DMS153 (cell line): Measurements from ENCODE around the gene BAZ1A.
"Not testable (repeated sequence)": the region's sequence is repeated elsewhere in the genome, so short reads cannot be mapped to it uniquely, and the experiment has no call there.

ENCODE experiments used
- DNase-seq: peaks from one replicate; lab custom pipeline; 2025; lab: John Stamatoyannopoulos, UW

BAZ1A gene

DNA sequence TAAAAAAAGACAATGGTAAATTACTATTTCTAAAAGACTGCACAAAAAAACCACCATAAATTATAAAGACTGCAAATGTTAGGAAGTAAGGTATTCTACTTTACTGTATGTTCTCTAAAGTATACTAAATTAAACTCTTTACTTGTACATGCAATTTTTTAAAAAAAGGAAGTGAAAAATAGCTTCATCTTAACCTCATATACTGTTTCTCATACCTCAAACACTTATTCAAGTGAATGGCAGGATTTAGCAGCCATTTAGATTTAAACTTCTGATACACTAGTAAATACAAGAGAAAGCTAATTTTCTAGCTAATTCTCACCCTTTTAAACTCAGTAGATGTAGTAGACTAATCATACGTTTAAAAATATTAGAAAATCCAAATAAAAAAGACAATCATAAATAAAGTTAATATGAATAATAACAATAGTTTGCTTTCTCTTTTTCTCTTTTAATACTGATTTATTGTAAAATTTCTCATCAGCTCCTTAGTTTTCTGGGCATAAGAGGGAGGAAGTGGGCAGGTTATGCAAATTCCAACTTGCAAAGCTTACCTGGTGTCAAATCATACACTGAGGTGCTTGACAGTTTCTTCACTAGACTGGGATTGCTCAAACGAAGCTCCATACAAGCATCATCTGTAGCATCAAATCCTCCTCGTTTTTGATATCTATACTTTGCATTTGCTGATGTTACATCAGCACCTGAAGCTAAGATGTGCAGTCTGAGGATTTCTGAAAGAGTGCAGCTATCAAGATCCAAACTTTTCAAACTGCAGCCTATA is 89.7 kb downstream of the BAZ1A start:
- no peak for DNase-seq

GRCh38 chr14:34782031-34782430 is 93.1 kb downstream of the BAZ1A start:
- DNase-seq: no peak

DNA sequence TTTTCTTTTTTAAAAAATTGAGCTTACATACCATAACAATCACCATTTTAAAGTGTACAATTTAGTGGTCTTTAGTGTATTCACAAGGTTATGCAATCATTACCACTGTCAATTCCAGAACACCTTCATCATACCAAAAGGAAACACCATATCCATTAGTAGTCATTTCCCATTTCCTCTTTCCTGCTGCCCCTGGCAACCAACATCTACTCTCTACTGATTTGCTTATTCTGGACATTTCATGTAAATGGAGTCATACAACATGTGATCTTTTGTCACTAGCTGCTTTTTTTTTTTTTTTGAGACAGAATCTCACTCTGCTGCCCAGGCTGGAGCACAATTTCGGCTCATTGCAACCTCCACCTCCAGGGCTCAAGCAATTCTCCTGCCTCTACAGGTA is 93.9 kb downstream of the BAZ1A start:
- DNase-seq: no peak

DNA sequence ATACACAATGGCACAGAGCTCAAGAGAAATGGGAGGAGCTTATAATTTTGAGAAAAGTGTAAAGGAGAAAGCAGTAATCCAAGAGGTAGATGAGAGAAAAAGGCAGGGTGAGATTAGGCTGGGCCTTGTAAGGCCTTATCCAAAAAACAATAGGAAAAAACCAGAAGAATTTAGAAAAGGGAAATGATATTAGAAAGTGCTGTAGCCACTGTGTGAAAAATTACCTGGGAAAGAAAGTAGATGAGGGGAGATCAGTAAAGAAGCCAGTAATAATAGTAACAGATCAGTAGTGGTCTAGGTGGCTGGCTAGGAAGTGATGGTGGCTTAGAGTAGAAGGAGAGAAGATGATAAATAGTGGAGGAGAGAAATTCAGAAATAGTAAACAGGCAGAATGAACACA is 94.5 kb downstream of the BAZ1A start:
- no peak for DNase-seq

- no peak for DNase-seq
These were observed 96.4 kb downstream of the BAZ1A start for GRCh38 chr14:34778744-34779143.

DNA sequence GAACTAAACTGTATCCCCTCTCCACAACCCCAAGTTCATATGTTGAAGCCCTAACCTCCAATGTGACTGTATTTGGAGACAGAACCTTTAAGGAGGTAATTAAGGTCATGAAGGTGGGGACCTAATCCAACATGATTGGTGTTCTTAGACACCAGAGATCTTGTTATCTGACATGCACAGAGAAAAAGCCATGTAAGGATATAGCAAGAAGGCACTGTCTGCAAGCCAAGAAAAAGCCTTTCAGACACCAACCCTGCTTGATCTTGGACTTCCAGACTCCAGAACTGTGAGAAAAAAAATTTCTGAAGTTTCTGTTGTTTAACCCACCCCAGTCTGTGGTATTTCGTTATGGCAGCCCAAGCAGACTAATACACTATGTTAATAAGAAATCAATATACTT is 98.5 kb downstream of the BAZ1A start:
- DNase-seq: no peak

- DNase-seq: no peak
These were observed 99.2 kb downstream of the BAZ1A start for GRCh38 chr14:34775922-34776321.

DNA sequence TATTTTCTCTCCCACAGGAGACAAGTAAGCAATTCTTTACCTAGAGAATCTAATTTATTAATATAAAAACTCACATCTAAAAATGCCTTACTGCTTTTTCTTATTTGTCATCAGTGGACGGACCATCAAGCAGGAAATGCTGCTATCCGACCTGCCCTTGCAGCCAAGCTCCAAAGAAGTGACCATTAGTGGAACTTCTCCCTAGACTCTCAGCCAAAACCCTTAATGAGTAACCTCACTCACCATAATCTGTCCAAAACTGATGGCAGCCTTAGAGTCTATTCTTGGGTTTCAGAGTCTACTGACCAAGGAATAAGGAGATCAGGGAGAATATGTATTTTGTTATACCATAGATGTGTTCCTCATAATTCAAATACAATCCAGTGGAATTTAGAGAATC is 99.8 kb downstream of the BAZ1A start:
- no peak for DNase-seq

DNA sequence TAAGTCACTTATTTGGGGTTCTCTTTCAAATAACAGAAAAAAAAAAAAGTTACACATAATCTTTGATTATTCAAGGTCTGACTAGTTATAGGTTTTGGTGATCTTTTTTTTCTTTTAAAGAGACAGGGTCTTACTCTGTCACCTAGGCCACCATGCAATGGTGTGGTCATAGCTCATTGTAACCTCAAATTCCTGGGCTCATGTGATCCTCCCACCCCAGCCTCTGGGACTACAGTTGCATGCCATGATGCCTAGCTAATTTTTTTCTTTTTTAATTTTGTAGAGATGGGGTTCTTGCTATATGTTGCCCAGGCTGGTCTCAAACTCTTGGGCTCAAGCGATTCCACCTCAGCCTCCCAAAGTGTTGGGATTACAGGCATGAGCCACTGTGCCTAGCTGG is 104.3 kb downstream of the BAZ1A start:
- no peak for DNase-seq

DNA sequence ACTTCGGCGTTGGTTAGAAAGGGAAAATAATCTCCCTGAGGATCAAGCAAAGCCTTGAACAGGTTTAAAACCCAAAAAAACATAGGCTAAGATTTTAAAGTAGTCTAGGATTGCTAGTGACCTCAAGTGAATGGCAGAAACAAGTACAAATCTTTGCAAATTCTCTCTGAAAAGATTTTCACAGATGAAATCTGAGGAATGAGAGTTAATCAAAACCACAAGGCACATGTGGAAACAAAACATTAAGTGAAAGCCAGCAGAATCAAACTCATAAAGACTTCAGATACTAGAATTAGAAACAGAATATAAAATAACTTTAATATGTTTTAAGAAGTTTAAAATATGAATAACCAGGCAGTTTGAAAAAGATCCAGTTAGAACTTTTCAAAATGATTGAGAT is 108.6 kb downstream of the BAZ1A start:
- no peak for DNase-seq

DNA sequence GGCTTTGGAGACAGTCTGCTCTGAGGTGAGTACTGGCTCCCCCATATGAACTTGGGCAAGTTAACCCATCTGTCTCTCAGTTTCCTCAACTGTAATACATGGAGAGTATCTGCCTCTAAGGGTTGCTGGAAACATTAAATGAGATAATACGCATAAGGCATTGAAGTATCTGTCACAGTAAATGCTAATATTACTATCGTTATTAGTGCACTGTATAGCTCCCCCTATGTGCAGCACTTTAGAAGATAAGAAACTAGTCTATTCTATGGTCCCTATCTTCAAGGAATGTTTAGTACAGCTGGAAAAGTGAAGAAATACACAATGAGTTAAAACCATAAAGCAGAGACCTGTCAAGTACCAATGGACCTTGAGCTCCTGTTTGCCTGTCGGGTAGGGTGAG is 109.1 kb downstream of the BAZ1A start:
- no peak for DNase-seq

- DNase-seq: no peak
These were observed 119.9 kb downstream of the BAZ1A start for GRCh38 chr14:34755215-34755614.

GRCh38 chr14:34754687-34755086 is 120.5 kb downstream of the BAZ1A start:
- DNase-seq: no peak

DNA sequence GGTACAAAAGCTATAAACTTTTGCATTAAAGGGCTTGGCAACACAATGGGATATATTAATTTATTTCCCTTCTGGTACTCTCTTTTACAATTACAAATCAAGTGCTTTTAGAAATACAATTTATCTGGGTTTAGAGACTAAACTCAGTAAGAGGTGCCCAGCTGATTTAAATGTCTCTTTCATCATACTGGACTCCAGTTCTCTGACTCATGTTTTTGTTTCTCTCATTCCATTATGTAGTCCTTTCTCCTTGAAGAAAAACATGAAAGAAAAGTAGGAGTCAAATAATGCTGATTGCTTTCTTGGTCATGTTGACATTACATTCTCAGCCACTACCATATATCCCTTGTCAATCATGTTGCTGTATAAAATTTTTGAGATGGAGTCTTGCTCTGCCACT is 124.5 kb downstream of the BAZ1A start:
- no peak for DNase-seq

GRCh38 chr14:34750233-34750632 is 124.9 kb downstream of the BAZ1A start:
- DNase-seq: no peak

DNA sequence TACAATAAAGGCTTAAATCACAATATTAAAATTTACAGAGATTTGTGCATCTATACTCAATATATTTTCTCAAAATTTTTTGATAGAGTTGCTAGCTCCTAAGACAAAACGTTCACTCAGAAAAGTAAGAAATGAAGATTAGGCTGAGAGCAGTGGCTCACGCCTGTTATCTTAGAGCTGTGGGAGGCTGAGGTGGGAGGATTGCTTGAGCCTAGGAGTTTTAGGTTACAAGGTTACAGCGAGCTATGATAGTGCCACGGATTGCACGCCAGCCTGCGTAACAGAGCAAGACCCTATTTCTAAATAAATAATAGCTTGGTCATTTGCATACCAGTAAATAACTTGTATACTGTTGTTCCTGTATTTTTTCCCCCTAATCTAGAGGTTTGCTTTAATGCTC is 125.8 kb downstream of the BAZ1A start:
- no peak for DNase-seq

DNA sequence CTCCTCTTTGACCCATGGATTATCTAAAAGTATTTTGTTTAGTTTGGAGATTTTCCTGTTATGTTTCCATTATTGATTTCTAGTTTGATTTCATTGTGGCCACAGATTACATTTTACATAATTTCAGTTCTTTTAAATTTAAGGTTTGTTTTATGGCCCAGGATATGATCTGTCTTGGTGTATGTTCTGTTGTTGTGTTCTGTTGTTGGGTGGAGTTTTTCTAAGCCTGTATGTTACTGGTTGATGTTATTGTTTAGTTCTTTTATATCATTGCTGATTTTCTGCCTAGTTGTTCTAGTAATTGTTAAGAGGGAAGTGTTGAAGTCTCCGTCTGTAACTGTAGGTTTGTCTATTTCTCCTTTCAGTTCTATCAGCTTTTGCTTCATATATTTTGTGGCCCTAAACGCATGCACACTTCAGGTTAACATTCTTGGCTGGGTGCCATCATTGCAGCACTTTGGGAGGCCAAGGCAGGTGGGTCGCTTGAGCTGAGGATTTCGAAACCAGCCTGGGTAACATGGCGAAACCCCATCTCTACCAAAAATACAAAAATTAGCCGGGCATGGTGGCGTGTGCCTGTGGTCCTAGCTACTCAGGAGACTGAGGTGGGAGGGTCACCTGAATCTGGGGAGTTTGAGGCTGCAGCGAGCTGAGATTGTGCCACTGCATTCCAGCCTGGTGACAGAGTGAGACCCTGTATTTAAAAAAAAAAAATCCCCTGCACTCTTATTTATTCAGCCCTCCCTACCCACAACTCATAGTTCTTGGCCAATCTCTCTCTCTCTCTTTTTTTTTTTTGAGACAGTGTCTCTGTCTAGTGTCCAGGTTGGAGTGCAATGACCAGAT is 132.7 kb downstream of the BAZ1A start:
- no peak for DNase-seq

DNA sequence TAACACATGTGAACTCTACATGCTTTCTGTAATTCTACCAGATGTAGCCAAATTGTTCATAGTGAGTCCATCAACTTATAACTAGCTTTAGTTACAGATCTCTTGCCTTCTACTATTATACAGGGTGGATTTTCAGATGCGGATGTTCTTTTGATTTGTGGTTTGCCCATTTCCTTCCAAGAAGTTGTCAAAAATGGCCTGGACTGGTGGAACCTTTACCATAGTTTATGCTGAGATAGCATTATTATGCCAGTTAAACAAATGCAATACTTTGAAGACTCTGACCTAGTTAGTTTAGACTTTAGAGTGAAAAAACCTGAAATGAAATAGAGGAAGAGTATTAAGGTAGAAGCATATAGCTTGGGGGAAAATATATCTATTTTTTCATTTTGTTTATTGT is 133.3 kb downstream of the BAZ1A start:
- no peak for DNase-seq

DNA sequence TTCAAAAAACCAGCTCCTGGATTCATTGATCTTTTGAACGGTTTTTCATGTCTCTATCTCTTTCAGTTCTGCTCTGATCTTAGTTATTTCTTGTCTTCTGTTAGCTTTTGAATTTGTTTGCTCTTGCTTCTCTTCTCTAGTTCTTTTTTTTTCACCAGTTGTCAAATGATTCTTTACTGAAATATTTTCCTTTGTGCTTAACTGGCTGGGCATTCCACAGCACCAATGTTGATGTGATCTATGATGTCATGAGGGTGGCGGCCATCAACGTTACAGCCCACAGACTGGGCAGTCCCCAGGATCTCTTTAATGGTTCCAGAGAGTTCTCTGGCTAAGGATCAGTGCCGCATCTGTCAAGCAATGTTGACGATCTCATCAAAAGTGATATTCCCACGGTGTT is 135.0 kb downstream of the BAZ1A start:
- not testable (repeated sequence) for DNase-seq

DNA sequence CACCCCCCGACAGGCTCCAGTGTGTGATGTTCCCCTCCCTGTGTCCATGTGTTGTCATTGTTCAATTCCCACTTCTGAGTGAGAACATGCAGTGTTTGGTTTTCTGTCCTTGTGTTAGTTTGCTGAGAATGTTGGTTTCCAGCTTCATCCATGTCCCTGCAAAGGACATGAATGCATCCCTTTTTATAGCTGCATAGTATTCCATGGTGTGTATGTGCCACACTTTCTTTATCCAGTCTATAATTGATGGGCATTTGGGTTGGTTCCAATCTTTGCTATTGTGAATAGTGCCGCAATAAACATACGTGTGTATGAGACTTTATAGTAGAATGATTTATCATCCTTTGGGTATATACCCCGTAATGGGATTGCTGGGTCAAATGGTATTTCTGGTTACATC is 138.1 kb downstream of the BAZ1A start:
- not testable (repeated sequence) for DNase-seq

- no peak for DNase-seq
These were observed 141.9 kb downstream of the BAZ1A start for GRCh38 chr14:34733245-34733644.

GRCh38 chr14:34732802-34733201 is 142.4 kb downstream of the BAZ1A start:
- DNase-seq: no peak

DNA sequence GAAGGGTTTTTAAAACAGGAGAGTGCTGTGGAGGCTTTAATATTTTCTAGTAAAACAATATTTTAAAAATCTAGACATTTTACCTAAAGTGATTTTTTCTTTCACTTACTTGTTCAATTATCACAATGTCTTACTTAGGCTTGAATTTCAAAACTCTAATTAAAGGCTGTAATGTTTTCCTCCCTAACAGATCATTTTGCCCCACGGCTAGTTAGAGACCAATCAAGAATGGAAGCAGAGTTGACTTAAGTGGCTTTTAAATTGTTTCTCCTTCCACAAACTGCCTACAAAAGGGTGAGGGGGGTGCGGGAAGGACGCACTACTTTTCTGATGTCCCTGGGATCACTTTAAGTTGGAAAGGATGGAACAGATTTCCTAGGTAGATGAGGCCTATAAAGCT is 151.3 kb downstream of the BAZ1A start:
- DNase-seq: no peak
